Natural killer cell (primary cell): ENCODE data around the gene BICDL2. TPM values are rescaled to one million over a fixed set of nuclear protein-coding genes. Genes with fewer than 3 reads are reported as not detected.

Experiments used
- ATAC-seq, 3 donors: fragments of 150-1000 bp in 2 of 3; fragments of 200-7000 bp in 1 of 3; cut with Tn5 transposase; 1 replicate in 1 of 3; 2 replicates in 2 of 3; pipeline ENCODE4 v1.10.0; 2021; ENCODE audit warnings: mild to moderate bottlenecking in 2 of 3, moderate library complexity in 2 of 3
- DNase-seq, 2 donors: peaks; one replicate each; pipeline versions ENCODE4 v3.0.0 to v3.0.0-alpha.2; 2013 to 2021; ENCODE audit warnings: mixed read lengths in 1 of 2
- H3K27ac ChIP-seq: one replicate; pipeline ENCODE4 v1.5.1; 2013; ENCODE audit warnings: mild to moderate bottlenecking, low read length
- H3K27me3 ChIP-seq: one replicate; pipeline ENCODE4 v1.6.1; 2013; ENCODE audit warnings: low read length; ENCODE audit not compliant: control insufficient read depth, insufficient read depth
- H3K36me3 ChIP-seq: one replicate; pipeline ENCODE4 v1.6.1; 2013; ENCODE audit warnings: low read length; ENCODE audit not compliant: control insufficient read depth, insufficient read depth
- H3K4me1 ChIP-seq: one replicate; pipeline ENCODE4 v1.6.1; 2013; ENCODE audit warnings: low read length; ENCODE audit not compliant: control insufficient read depth, insufficient read depth
- H3K4me3 ChIP-seq: one replicate; pipeline ENCODE4 v1.5.1; 2013; ENCODE audit warnings: low read length
- H3K9me3 ChIP-seq: one replicate; pipeline ENCODE4 v1.6.1; 2013; ENCODE audit warnings: low read length; ENCODE audit not compliant: control insufficient read depth, insufficient read depth
- H3K27ac Mint-ChIP-seq, 2 donors: one replicate each; pipeline ENCODE4 v1.8.0; 2022; ENCODE audit warnings: mild to moderate bottlenecking in 2 of 2, mixed read lengths in 2 of 2, moderate library complexity in 1 of 2
- H3K27me3 Mint-ChIP-seq, 2 donors: one replicate each; pipeline ENCODE4 v1.8.0; 2022; ENCODE audit warnings: low read depth in 2 of 2, mixed read lengths in 2 of 2
- H3K36me3 Mint-ChIP-seq: one replicate; pipeline ENCODE4 v1.8.0; 2022; ENCODE audit warnings: mixed read lengths
- H3K4me1 Mint-ChIP-seq, 2 donors: one replicate each; pipeline ENCODE4 v1.8.0; 2022; ENCODE audit warnings: mixed read lengths in 2 of 2
- H3K4me3 Mint-ChIP-seq: one replicate; pipeline ENCODE4 v1.8.0; 2022; ENCODE audit warnings: mild to moderate bottlenecking, moderate library complexity, mixed read lengths
- H3K9me3 Mint-ChIP-seq, 2 donors: one replicate each; pipeline ENCODE4 v1.8.0; 2022; ENCODE audit warnings: mixed read lengths in 2 of 2
- CTCF ChIP-seq: fragments of 200-600 bp; IDR thresholded peaks from one replicate; pipeline ENCODE4 v1.8.0; 2022; ENCODE audit warnings: antibody characterized with exemption
- WGBS: methylation state at CpG from one replicate; pipeline ENCODE4 v1.1.7; 2013; ENCODE audit warnings: missing lambda C conversion rate; ENCODE audit not compliant: insufficient coverage; 5-methylcytosine and 5-hydroxymethylcytosine counted together
- intact Hi-C: fragments of 100-400 bp; cut with micrococcal nuclease; formaldehyde crosslinking; loops from one replicate; pipeline ENCODE4 v1.14.2; 2022
- total RNA-seq, 4 donors: library from RNA; stranded (reverse); fragments of 120-200 nt in 1 of 4; gene quantifications; one replicate each; pipeline versions ENCODE4 v1.2.3 to v1.2.4, GENCODE V29; 2013 to 2022

Gene BICDL2
- total RNA-seq, 3 donors from 2014 or later (not counting 1 experiment from before 2014, with no cell fraction given) = not detected

DNA sequence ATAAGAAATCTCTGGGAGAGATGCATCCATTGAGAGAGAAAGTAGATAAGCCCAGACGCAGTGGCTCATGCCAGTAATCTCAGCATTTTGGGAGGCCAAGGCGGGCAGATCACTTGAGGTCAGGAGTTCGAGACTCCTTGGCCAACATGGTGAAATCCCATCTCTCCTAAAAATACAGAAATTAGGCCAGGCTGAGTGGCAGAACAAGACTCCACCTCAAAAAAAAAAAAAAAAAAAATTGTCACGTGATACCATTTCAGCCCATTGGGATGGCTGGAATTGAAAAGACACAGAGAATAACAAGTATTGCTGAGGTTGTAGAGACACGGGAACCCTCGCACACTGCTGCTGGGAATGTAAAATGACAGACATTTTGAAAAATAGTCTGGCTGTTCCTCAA, 25.8 kb upstream of the BICDL2 start:
- Histone ChIP-seq H3K27me3 (no peaks in the 10 kb centered on the region), H3K27ac (no peak overlapping the region), H3K4me1 (peaks cover 56% of the 10 kb centered on the region), H3K36me3 (peaks cover 2% of the 10 kb centered on the region), H3K4me3 (no peak overlapping the region), H3K9me3 (no peaks in the 10 kb centered on the region)
- H3K9me3 Mint-ChIP-seq = no peaks in the 10 kb centered on the region
- DNase-seq (peak in 1 of 2 donors; percentile 3), ATAC-seq (no peak)
- peak overlapping the region; percentile 68 to 76 for H3K27ac Mint-ChIP-seq
- H3K4me1 Mint-ChIP-seq = peaks cover 19 to 57% of the 10 kb centered on the region in 2 donors
- no peaks in the 10 kb centered on the region for H3K36me3 Mint-ChIP-seq
- H3K27me3 Mint-ChIP-seq = no peaks in the 10 kb centered on the region
- 96% methylated on average over 6 of the region's 6 CpGs for WGBS
- no peak overlapping the region for H3K4me3 Mint-ChIP-seq
- no peak for TF ChIP-seq CTCF
- intact Hi-C loops = no loop called here

DNA sequence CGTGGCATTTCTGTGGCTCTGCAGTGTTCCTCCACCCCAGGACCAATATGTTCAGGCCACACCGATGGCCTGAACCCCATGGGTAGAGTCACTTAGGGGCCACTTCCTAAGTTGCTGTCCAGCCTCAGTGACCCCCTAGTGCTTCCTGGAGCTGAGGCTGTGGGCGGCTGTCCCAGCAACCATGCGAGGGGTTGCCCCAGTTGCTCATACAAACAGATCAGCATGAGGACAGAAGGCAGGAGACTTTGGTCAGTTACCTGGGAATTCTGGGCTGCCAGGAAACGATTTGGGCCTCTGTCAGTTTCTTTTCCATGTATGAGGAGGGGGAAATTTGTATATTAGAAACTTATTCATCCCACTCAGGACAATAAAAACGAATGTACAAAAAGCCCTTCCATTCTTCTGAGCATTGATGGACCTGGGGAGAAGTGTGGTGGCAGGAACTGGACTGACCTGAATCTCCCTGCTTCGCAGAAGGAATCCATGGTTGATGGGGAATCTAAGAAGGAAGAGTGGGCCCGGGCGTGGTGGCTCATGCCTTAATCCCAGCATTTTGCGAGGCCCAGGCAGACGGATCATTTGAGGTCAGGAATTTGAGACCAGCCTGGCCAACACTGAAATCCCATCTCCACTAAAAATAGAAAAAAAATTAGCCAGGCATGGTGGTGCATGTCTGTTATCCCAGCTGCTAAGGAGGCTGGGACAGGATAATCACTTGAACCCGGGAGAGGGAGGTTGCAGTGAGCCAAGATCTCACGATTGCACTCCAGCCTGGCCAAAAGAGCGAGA, 23.8 kb upstream of the BICDL2 start:
- H3K27ac ChIP-seq = no peak overlapping the region
- Mint-ChIP-seq H3K4me3 (peak overlapping the region; percentile 89), H3K27me3 (no peaks in the 10 kb centered on the region), H3K36me3 (no peaks in the 10 kb centered on the region), H3K27ac (peak overlapping the region; percentile 84 to 90), H3K4me1 (peaks cover 13 to 54% of the 10 kb centered on the region in 2 donors), H3K9me3 (no peaks in the 10 kb centered on the region)
- no peak for ATAC-seq
- TF ChIP-seq CTCF = no peak
- H3K27me3 ChIP-seq = no peaks in the 10 kb centered on the region
- intact Hi-C loops = no loop called here
- H3K4me3 ChIP-seq = no peak overlapping the region
- peaks cover 10% of the 10 kb centered on the region for H3K36me3 ChIP-seq
- no peaks in the 10 kb centered on the region for H3K9me3 ChIP-seq
- H3K4me1 ChIP-seq = peaks cover 56% of the 10 kb centered on the region
- 90% methylated on average over 14 of the region's 14 CpGs for WGBS
- peak in 1 of 2 donors; percentile 5 for DNase-seq

- ATAC-seq = no peak
- H3K4me3 Mint-ChIP-seq = peak overlapping the region; percentile 89
- H3K4me1 Mint-ChIP-seq = peaks cover 17 to 55% of the 10 kb centered on the region in 2 donors
- Histone ChIP-seq H3K9me3 (no peaks in the 10 kb centered on the region), H3K27me3 (no peaks in the 10 kb centered on the region), H3K36me3 (peaks cover 11% of the 10 kb centered on the region), H3K4me1 (peaks cover 56% of the 10 kb centered on the region), H3K4me3 (peak overlapping the region; percentile 36), H3K27ac (peak overlapping the region; percentile 73)
- no peaks in the 10 kb centered on the region for H3K36me3 Mint-ChIP-seq
- no peak for TF ChIP-seq CTCF
- no peak for DNase-seq
- H3K9me3 Mint-ChIP-seq = no peaks in the 10 kb centered on the region
- no peaks in the 10 kb centered on the region for H3K27me3 Mint-ChIP-seq
- intact Hi-C loops = loop anchor here (1.0 to 5.0 kb wide), 3 partner anchors 38 to 107 kb away; partner anchors contain the start of gene ZSCAN10
- H3K27ac Mint-ChIP-seq = peak overlapping the region; percentile 84 to 90
- WGBS = 40% methylated on average over 8 of the region's 9 CpGs
These were observed 23.0 kb upstream of the BICDL2 start for GRCh38 chr16:3059723-3060242.
